ENCODE data around the gene LTBP1. TPM values are rescaled to one million over a fixed set of nuclear protein-coding genes. Genes with fewer than 3 reads are reported as not detected.
A peak's percentile ranks its signal among the peaks of the same experiment; 100 is the strongest.

The LTBP1 gene
- total RNA-seq, 6 experiments from 2014 or later: 260 to 409 (median 335) TPM

- Mint-ChIP-seq H3K4me3 (no peak overlapping the region), H3K9me3 (no peaks in the 10 kb centered on the region), H3K4me1 (ENCODE audit: low read depth) (peaks cover 55% of the 10 kb centered on the region), H3K36me3 (ENCODE audit: low read depth) (peaks cover 6% of the 10 kb centered on the region; the same call in 1 of the 2 replicates), H3K27me3 (ENCODE audit: insufficient read depth) (peaks cover 2% of the 10 kb centered on the region), H3K27ac (peak overlapping the region; percentile 7)
- TF ChIP-seq, protein P1, sequence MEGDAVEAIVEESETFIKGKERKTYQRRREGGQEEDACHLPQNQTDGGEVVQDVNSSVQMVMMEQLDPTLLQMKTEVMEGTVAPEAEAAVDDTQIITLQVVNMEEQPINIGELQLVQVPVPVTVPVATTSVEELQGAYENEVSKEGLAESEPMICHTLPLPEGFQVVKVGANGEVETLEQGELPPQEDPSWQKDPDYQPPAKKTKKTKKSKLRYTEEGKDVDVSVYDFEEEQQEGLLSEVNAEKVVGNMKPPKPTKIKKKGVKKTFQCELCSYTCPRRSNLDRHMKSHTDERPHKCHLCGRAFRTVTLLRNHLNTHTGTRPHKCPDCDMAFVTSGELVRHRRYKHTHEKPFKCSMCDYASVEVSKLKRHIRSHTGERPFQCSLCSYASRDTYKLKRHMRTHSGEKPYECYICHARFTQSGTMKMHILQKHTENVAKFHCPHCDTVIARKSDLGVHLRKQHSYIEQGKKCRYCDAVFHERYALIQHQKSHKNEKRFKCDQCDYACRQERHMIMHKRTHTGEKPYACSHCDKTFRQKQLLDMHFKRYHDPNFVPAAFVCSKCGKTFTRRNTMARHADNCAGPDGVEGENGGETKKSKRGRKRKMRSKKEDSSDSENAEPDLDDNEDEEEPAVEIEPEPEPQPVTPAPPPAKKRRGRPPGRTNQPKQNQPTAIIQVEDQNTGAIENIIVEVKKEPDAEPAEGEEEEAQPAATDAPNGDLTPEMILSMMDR (IDR thresholded peaks at IDR 0.05): no peak
- DNase-seq: no peak
Observed at GRCh38 chr2:33073018-33073417, 126.3 kb downstream of the LTBP1 start.

DNA sequence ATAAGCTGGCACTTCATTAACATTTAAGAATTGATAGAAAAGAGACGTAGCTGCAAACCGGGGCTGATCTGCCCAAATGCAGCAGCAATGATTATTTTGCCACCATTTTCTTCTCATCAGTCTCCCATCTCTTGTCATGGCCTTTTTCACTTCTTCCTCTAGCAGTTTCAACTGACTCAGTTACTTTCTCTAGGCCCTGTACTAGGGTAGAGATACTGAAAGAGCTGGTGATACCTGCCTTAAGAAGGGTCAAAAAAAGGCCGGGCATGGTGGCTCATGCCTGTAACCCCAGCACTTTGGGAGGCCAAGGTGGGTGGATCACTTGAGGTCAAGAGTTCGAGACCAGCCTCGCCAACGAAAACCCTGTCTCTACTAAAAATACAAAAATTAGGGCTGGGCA, 127.4 kb downstream of the LTBP1 start:
- DNase-seq: no peak
- Mint-ChIP-seq H3K36me3 (ENCODE audit: low read depth) (peaks cover 6% of the 10 kb centered on the region; the same call in 1 of the 2 replicates), H3K4me1 (ENCODE audit: low read depth) (peaks cover 43% of the 10 kb centered on the region), H3K27me3 (ENCODE audit: insufficient read depth) (peaks cover 2% of the 10 kb centered on the region), H3K9me3 (no peaks in the 10 kb centered on the region), H3K27ac (no peak overlapping the region), H3K4me3 (no peak overlapping the region)
- TF ChIP-seq, protein P1 (IDR thresholded peaks at IDR 0.05): no peak

DNA sequence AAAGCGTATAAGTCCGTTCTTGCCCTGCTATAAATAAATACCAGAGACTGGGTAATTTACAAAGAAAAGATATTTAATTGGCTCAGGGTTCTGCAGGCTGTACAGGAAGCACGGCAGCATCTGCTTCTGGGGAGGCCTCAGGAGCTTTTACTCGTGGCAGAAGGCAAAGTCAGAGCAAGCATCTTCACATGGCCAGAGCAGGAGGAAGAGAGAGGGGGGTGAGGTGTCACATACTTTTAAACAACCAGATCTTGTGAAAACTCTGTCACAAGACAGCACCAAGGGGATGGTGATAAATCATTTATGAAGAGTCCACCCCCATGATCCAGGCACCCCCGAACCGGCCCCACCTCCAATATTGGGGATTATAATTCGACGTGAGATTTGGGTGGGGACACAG, 130.6 kb downstream of the LTBP1 start:
- Mint-ChIP-seq H3K4me1 (ENCODE audit: low read depth) (peaks cover 14% of the 10 kb centered on the region), H3K36me3 (ENCODE audit: low read depth) (no peaks in the 10 kb centered on the region), H3K4me3 (no peak overlapping the region), H3K27me3 (ENCODE audit: insufficient read depth) (peaks cover 2% of the 10 kb centered on the region), H3K9me3 (no peaks in the 10 kb centered on the region), H3K27ac (no peak overlapping the region)
- TF ChIP-seq, protein P1 (IDR thresholded peaks at IDR 0.05): no peak
- no peak for DNase-seq

- Mint-ChIP-seq H3K36me3 (ENCODE audit: low read depth) (peaks cover 2% of the 10 kb centered on the region; the same call in 1 of the 2 replicates), H3K27me3 (ENCODE audit: insufficient read depth) (peaks cover 2% of the 10 kb centered on the region), H3K27ac (no peak overlapping the region), H3K4me1 (ENCODE audit: low read depth) (peaks cover 8% of the 10 kb centered on the region), H3K9me3 (no peaks in the 10 kb centered on the region), H3K4me3 (no peak overlapping the region)
- TF ChIP-seq, protein P1 (IDR thresholded peaks at IDR 0.05): no peak
- DNase-seq: no peak
Observed at GRCh38 chr2:33077844-33078243, 131.1 kb downstream of the LTBP1 start.

DNA sequence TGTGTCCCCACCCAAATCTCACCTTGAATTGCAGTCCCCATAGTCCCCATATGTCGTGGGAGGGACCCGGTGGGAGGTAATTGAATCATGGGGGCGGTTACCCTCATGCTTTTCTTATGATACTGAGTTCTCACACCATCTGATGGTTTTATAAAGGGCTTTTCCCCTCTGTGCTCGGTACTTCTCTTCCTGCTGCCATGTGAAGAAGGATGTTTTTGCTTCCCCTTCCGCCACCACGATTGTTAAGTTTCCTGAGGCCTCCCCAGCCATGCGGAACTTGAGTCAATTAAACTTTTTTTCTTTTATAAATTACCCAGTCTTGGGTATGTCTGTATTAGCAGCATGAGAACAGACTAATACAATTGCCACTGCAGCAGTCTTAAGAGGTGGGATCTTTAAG, 134.9 kb downstream of the LTBP1 start:
- Mint-ChIP-seq H3K27me3 (ENCODE audit: insufficient read depth) (peaks cover 1% of the 10 kb centered on the region), H3K4me1 (ENCODE audit: low read depth) (peaks cover 12% of the 10 kb centered on the region), H3K9me3 (no peaks in the 10 kb centered on the region), H3K36me3 (ENCODE audit: low read depth) (peaks cover 6% of the 10 kb centered on the region; the same call in 1 of the 2 replicates), H3K27ac (no peak overlapping the region), H3K4me3 (no peak overlapping the region)
- no peak for DNase-seq
- TF ChIP-seq, protein P1 (IDR thresholded peaks at IDR 0.05): no peak

All from HFFc6 (cell line).